ENCODE results near the gene L3MBTL4. TPM values are rescaled to one million over a fixed set of nuclear protein-coding genes. Genes with fewer than 3 reads are reported as not detected.
A peak's percentile ranks its signal among the peaks of the same experiment; 100 is the strongest.
"Not testable (repeated sequence)": the region's sequence is repeated elsewhere in the genome, so short reads cannot be mapped to it uniquely, and the experiment has no call there.

L3MBTL4 gene
- total RNA-seq, 4 donors from 2014 or later, result 11.3 to 16.3 (median 11.8) TPM

GRCh38 chr18:6412933-6413472, 1.7 kb downstream of the L3MBTL4 start:
- DNase-seq (ENCODE audit: low spot score in 2 of 2), result no peak
- TF ChIP-seq CTCF (IDR thresholded peaks at IDR 0.05) (no peak), POLR2A (IDR thresholded peaks at IDR 0.05) (no peak)
- H3K4me3 ChIP-seq (ENCODE audit: low read depth, poor library complexity, severe bottlenecking), result no peak overlapping the region
- intact Hi-C loops (cut with DNase I; ENCODE audit: low total_unique reads), result no loop called here
- 38 to 44% methylated on average over 3 of the region's 3 CpGs for WGBS, 2 donors

GRCh38 chr18:6411382-6411781, 3.3 kb downstream of the L3MBTL4 start:
- no peak for DNase-seq (ENCODE audit: low spot score in 2 of 2)
- intact Hi-C loops (cut with DNase I; ENCODE audit: low total_unique reads), result no loop called here
- 53 to 55% methylated on average over 5 of the region's 5 CpGs for WGBS, 2 donors
- no peak overlapping the region for H3K4me3 ChIP-seq (ENCODE audit: low read depth, poor library complexity, severe bottlenecking)
- no peak for TF ChIP-seq POLR2A (IDR thresholded peaks at IDR 0.05)
- TF ChIP-seq CTCF (IDR thresholded peaks at IDR 0.05), result no peak

- intact Hi-C loops (cut with DNase I; ENCODE audit: low total_unique reads), result no loop called here
- TF ChIP-seq POLR2A (IDR thresholded peaks at IDR 0.05), result no peak
- no peak for TF ChIP-seq CTCF (IDR thresholded peaks at IDR 0.05)
- no peak for DNase-seq (ENCODE audit: low spot score in 2 of 2)
- 92 to 96% methylated on average over 7 of the region's 7 CpGs for WGBS, 2 donors
- no peak overlapping the region for H3K4me3 ChIP-seq (ENCODE audit: low read depth, poor library complexity, severe bottlenecking)
Measured at GRCh38 chr18:6409933-6410332, 4.8 kb downstream of the L3MBTL4 start.

GRCh38 chr18:6408543-6408942, 6.2 kb downstream of the L3MBTL4 start:
- H3K4me3 ChIP-seq (ENCODE audit: low read depth, poor library complexity, severe bottlenecking); DNase-seq (ENCODE audit: low spot score in 2 of 2); intact Hi-C loops (cut with DNase I; ENCODE audit: low total_unique reads): not testable (repeated sequence)
- WGBS, 2 donors, result 90 to 94% methylated on average over 8 of the region's 8 CpGs

GRCh38 chr18:6406910-6407470, 7.7 kb downstream of the L3MBTL4 start:
- 80 to 83% methylated on average over 8 of the region's 8 CpGs for WGBS, 2 donors
- intact Hi-C loops (cut with DNase I; ENCODE audit: low total_unique reads), result no loop called here
- DNase-seq (ENCODE audit: low spot score in 2 of 2), result no peak
- H3K4me3 ChIP-seq (ENCODE audit: low read depth, poor library complexity, severe bottlenecking), result no peak overlapping the region
- TF ChIP-seq POLR2A (IDR thresholded peaks at IDR 0.05) (no peak), CTCF (IDR thresholded peaks at IDR 0.05) (no peak)

GRCh38 chr18:6406075-6406909, 8.4 kb downstream of the L3MBTL4 start:
- intact Hi-C loops (cut with DNase I; ENCODE audit: low total_unique reads), result no loop called here
- no peak for TF ChIP-seq CTCF (IDR thresholded peaks at IDR 0.05)
- no peak overlapping the region for H3K4me3 ChIP-seq (ENCODE audit: low read depth, poor library complexity, severe bottlenecking)
- peak in 1 of 2 donors; percentile 69 for DNase-seq (ENCODE audit: low spot score in 2 of 2)
- WGBS, 2 donors, result 39 to 47% methylated on average over 10 of the region's 10 CpGs
